ENCODE data around the gene GATA6. TPM values are rescaled to one million over a fixed set of nuclear protein-coding genes. Genes with fewer than 3 reads are reported as not detected.
"Not testable (repeated sequence)": the region's sequence is repeated elsewhere in the genome, so short reads cannot be mapped to it uniquely, and the experiment has no call there.

GATA6 gene
- total RNA-seq, 1 donor: 5.2 TPM

DNA sequence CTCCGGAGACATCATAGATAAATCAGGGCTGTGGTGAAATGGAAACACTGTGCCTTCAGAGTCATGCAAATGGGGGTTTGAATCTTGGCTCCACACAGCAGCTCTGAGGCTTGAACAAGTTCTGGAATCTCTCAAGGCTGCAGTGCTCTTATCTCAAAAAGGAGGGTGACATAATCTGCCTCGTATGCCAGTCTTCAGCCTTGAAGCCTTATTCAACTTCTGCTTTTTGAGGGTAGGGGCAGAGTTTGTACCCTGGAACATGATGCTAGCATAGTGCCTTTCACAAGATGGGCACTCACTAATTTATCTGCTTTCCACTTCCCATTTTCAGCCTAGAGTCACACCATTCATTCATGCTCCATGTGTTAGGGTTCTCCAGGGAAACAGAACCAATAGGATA, 42.3 kb downstream of the GATA6 start:
- H3K4me3 ChIP-seq (ENCODE audit: low read depth, low read length): no peak overlapping the region
- no peak for DNase-seq (ENCODE audit: low read depth)
- TF ChIP-seq, protein P1, sequence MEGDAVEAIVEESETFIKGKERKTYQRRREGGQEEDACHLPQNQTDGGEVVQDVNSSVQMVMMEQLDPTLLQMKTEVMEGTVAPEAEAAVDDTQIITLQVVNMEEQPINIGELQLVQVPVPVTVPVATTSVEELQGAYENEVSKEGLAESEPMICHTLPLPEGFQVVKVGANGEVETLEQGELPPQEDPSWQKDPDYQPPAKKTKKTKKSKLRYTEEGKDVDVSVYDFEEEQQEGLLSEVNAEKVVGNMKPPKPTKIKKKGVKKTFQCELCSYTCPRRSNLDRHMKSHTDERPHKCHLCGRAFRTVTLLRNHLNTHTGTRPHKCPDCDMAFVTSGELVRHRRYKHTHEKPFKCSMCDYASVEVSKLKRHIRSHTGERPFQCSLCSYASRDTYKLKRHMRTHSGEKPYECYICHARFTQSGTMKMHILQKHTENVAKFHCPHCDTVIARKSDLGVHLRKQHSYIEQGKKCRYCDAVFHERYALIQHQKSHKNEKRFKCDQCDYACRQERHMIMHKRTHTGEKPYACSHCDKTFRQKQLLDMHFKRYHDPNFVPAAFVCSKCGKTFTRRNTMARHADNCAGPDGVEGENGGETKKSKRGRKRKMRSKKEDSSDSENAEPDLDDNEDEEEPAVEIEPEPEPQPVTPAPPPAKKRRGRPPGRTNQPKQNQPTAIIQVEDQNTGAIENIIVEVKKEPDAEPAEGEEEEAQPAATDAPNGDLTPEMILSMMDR (IDR thresholded peaks at IDR 0.05; ENCODE audit: insufficient read depth, low read depth, low read length): no peak

DNA sequence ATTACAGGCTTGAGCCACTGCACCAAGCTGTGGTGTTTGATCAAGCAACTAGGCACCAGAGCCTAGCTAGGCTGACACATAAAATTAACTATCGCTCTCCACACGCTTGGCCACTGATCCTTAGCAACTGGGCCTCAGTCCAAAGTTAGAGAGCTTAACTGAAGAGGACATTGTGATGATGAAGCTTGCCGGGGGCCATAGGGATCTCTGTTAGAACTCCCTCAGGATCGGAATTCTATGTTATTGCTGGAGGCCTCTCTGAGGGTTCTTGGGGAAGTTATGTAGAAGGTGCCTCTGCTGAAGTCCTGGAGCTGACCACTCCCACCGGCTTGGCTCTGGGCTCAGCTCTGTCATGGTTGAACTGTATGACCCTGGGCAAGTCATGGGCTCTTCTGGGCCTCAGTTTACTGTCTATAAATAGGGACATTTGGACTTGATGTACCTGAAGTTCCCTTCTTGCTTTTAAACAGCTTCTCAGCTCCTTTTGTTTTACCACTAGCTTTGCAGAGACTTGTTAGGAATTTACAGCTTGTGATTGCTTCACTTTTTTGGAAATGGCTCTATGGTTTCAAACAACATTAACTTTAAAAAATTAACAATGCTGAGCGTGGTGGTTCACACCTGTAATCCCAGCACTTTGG, 44.1 kb downstream of the GATA6 start:
- no peak overlapping the region for H3K4me3 ChIP-seq (ENCODE audit: low read depth, low read length)
- TF ChIP-seq, protein P1 (IDR thresholded peaks at IDR 0.05; ENCODE audit: insufficient read depth, low read depth, low read length): no peak
- DNase-seq (ENCODE audit: low read depth): no peak

DNA sequence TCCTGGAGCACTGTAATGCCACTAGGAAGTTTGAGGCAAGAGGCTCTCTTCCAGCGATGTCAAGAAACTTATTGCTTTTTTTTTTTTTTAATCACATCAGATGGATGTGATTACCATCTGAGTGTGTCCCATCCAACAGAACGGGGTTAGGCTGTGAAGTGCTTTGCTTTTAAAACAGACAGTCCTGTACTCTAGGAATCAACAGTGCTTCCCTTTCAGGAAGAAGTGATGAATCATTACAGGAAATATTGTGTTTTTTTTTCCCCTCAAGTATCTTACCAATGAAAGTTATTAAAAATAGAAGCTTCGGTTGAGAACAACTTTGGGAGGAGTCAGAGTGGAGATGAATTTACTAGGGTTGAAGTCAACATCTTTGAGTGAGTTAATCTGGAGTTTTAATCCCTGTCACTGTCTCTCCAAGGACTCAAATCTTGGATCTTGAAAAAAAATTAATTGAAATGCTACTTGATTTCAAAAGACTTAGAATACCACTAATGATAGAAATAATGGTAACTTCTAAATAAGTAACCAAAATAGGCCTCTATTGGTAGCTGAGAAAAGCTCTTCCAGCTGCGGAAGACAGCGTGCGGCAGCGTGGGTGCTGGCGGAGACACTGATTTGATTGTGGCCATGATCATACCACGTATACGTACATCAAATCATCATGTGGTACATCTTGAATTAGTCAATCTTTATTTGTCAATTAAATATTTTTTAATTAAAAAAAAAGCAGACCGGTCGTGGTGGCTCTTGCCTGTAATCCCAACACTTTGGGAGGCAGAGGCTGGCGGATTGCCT, 45.5 kb downstream of the GATA6 start:
- DNase-seq (ENCODE audit: low read depth): peak; percentile 50
- TF ChIP-seq, protein P1 (IDR thresholded peaks at IDR 0.05; ENCODE audit: insufficient read depth, low read depth, low read length): no peak
- H3K4me3 ChIP-seq (ENCODE audit: low read depth, low read length): no peak overlapping the region

DNA sequence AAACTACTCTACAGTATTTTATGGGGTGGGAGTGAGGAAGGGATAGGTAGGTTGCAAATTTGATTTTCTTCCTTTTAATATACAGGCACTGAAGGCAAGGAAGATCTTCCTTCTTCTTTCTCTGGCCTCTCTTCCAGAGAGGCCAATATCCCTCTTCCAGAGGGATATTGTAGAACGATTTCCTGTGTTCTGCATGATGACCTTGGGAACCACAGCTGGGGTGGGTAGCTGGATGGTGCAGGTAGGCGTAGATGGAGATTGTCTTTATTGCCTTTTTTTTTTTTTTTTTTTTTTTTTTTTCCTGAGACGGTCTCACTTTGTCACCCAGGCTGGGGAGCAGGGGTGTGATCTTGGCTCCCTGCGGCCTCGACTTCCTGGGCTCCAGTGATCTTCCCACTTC, 49.4 kb downstream of the GATA6 start:
- DNase-seq (ENCODE audit: low read depth): no peak
- no peak overlapping the region for H3K4me3 ChIP-seq (ENCODE audit: low read depth, low read length)
- TF ChIP-seq, protein P1 (IDR thresholded peaks at IDR 0.05; ENCODE audit: insufficient read depth, low read depth, low read length): no peak

DNA sequence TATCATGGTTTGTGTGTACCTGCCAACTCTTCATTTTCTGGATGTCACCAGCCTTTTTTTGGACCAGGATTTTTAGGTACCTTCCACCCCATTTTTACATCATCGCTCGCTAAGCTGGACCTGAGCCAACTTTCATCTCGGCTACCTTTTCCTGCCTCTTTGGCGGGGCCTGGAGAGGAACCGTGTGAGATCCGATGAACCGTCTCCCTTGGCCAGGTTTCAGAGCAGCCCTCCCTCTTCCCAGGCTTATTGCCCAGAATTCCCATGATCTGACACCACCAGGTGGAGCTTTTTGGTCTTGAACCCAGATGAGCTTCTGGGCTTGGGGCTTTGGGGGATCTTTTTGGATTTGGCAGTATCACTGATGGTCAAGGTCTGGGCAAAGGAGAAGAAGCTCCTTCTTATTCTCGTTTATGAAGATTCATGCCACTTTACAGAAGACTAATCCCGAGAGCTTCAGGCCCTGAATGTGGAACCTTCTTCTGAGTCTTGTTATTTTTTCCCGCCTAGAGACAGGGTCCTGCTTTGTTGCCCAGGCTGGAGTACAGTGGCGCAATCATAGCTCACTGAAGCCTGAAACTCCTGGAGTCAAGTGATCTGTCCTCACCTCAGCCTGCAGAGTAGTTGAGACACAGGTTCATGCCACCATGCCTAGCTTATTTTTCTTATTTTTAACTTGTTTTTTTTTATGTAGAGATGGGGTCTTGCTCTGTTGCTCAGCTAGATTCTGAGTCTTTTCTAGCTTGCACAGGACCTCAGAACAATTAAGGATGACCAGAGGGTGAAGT, 50.4 kb downstream of the GATA6 start:
- H3K4me3 ChIP-seq (ENCODE audit: low read depth, low read length): no peak overlapping the region
- DNase-seq (ENCODE audit: low read depth): no peak
- TF ChIP-seq, protein P1 (IDR thresholded peaks at IDR 0.05; ENCODE audit: insufficient read depth, low read depth, low read length): peak; percentile 20

DNA sequence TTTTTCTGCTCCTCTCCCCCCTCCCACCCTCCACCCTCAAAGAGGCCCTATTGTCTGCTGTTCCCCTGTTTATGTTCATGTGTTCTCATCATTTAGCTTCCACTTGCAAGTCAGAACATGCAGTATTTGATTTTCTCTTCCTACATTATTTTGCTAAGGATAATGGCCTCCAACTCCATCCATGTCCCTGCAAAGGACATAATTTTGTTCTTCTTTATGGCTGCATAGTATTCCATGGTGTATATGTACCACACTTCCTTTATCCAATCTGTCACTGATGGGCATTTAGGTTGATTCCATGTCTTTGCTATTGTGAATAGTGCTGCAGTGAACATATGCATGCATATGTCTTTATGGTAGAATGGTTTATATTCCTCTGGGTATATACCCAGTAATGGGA, 51.2 kb downstream of the GATA6 start:
- not testable (repeated sequence) for DNase-seq (ENCODE audit: low read depth); H3K4me3 ChIP-seq (ENCODE audit: low read depth, low read length)

DNA sequence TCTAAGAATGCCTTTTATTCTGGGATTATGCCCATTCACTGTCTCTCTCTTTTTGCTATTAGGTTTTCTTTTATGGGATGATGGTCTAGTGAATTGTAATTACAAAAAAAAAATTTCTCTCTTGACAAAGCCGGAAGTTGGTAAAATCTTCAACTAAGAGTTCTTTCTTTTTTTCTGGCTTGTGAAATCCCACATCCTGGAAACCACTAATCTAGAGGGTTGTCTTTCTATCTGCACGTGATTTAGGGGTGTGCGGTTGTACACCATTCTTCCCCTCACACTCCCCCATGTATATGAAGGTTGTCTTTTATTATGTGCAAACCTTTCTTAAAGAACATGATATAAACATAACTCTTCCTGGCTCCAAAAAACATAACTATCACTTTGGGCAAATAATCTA, 52.0 kb downstream of the GATA6 start:
- no peak for DNase-seq (ENCODE audit: low read depth)
- H3K4me3 ChIP-seq (ENCODE audit: low read depth, low read length): no peak overlapping the region
- TF ChIP-seq, protein P1 (IDR thresholded peaks at IDR 0.05; ENCODE audit: insufficient read depth, low read depth, low read length): no peak

Measured in fibroblast of villous mesenchyme (primary cell).